Measurements from ENCODE around the gene TMEM198. TPM values are rescaled to one million over a fixed set of nuclear protein-coding genes. Genes with fewer than 3 reads are reported as not detected.

Gene TMEM198
- total and polyA plus RNA-seq, 4 donors, result 0.74 to 1.9 (median 1.5) TPM

DNA sequence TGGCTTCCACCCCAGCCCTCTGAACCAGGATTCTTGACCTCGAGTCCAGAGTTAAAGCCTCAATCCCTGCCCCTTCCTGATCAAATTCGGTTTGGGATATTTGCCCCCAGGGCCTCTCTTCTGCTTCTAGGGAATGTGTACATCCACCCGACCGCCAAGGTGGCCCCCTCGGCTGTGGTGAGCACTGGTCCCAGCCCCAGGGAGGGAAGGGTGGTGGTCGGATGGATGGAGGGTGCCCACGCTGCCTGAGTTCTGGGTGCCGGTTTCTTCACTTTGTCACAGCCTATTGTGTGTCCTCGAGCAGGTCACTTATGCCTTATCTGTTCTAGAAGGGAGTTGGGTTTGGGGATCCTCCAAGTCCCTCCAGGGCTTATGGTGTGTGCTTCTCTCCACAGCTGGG, 38.2 kb upstream of the TMEM198 start:
- TF ChIP-seq FOXA2 (IDR thresholded peaks at IDR 0.05) (no peak), GABPA (IDR thresholded peaks at IDR 0.05 in 1 of 2, conservative IDR thresholded peaks at IDR 0.05 in 1 of 2) (no peak)
- no peaks in the 10 kb centered on the region for H3K27me3 ChIP-seq (ENCODE audit: control insufficient read depth in 4 of 4, insufficient read depth in 4 of 4, low read length in 3 of 4)
- no peak for DNase-seq (ENCODE audit: low spot score)
- H3K9me3 ChIP-seq (ENCODE audit: control insufficient read depth in 4 of 4, low read length in 3 of 4), result no peaks in the 10 kb centered on the region
- H3K36me3 ChIP-seq (ENCODE audit: control insufficient read depth in 4 of 4, insufficient read depth in 3 of 4, low read depth in 1 of 4, low read length in 3 of 4), result peaks cover 14 to 34% (median 15%) of the 10 kb centered on the region in 4 donors
- no peak overlapping the region for H3K9ac ChIP-seq (ENCODE audit: low read depth in 1 of 2, low read length in 2 of 2)
- WGBS, result 88% methylated on average over 9 of the region's 9 CpGs
- H3K4me1 ChIP-seq (ENCODE audit: control insufficient read depth in 4 of 4, insufficient read depth in 4 of 4, low read length in 3 of 4), result peaks cover 0 to 9% (median 6%) of the 10 kb centered on the region in 4 donors
- no peak overlapping the region for H3K4me3 ChIP-seq (ENCODE audit: low read depth in 1 of 3, low read length in 3 of 3)
- H3K27ac ChIP-seq (ENCODE audit: low read depth in 1 of 2, low read length in 2 of 2), result no peak overlapping the region

- Histone ChIP-seq H3K4me1 (ENCODE audit: control insufficient read depth in 4 of 4, insufficient read depth in 4 of 4, low read length in 3 of 4) (peaks cover 0 to 9% (median 6%) of the 10 kb centered on the region in 4 donors), H3K36me3 (ENCODE audit: control insufficient read depth in 4 of 4, insufficient read depth in 3 of 4, low read depth in 1 of 4, low read length in 3 of 4) (peaks cover 14 to 34% (median 15%) of the 10 kb centered on the region in 4 donors), H3K9me3 (ENCODE audit: control insufficient read depth in 4 of 4, low read length in 3 of 4) (no peaks in the 10 kb centered on the region), H3K9ac (ENCODE audit: low read depth in 1 of 2, low read length in 2 of 2) (no peak overlapping the region), H3K27me3 (ENCODE audit: control insufficient read depth in 4 of 4, insufficient read depth in 4 of 4, low read length in 3 of 4) (no peaks in the 10 kb centered on the region), H3K27ac (ENCODE audit: low read depth in 1 of 2, low read length in 2 of 2) (no peak overlapping the region), H3K4me3 (ENCODE audit: low read depth in 1 of 3, low read length in 3 of 3) (no peak overlapping the region)
- TF ChIP-seq CTCF (IDR thresholded peaks at IDR 0.05; ENCODE audit: low read depth, low read length, missing input control), result no peak
- no peak for TF ChIP-seq EGR1 (IDR thresholded peaks at IDR 0.05; ENCODE audit: low read depth in 2 of 2)
- TF ChIP-seq FOXA1 (IDR thresholded peaks at IDR 0.05), result no peak
- no peak for TF ChIP-seq REST (IDR thresholded peaks at IDR 0.05)
- no peak for TF ChIP-seq HNF4G (IDR thresholded peaks at IDR 0.05)
- no peak for TF ChIP-seq ATF3 (IDR thresholded peaks at IDR 0.05)
- no peak for TF ChIP-seq GABPA (IDR thresholded peaks at IDR 0.05 in 1 of 2, conservative IDR thresholded peaks at IDR 0.05 in 1 of 2)
- no peak for TF ChIP-seq RXRA (IDR thresholded peaks at IDR 0.05)
- no peak for TF ChIP-seq NR2F2 (IDR thresholded peaks at IDR 0.05)
- TF ChIP-seq JUND (IDR thresholded peaks at IDR 0.05), result no peak
- TF ChIP-seq RAD21 (IDR thresholded peaks at IDR 0.05), result no peak
- no peak for TF ChIP-seq YY1 (IDR thresholded peaks at IDR 0.05)
- TF ChIP-seq HNF4A (conservative IDR thresholded peaks at IDR 0.05), result no peak
- TF ChIP-seq ZBTB33 (IDR thresholded peaks at IDR 0.05), result no peak
- no peak for TF ChIP-seq FOXA2 (IDR thresholded peaks at IDR 0.05)
- WGBS, result 93% methylated on average over 23 of the region's 23 CpGs
- no peak for DNase-seq (ENCODE audit: low spot score)
These were observed 37.6 kb upstream of the TMEM198 start for GRCh38 chr2:219506153-219506801.
